Tibial nerve (tissue), 4 donors: Measurements from ENCODE around the gene PAPOLG. TPM values are rescaled to one million over a fixed set of nuclear protein-coding genes. Genes with fewer than 3 reads are reported as not detected.

Experiments used
- DNase-seq, 2 donors: peaks; one replicate each; pipeline ENCODE4 v3.0.0-alpha.2; 2019; ENCODE audit warnings: low spot score in 2 of 2
- H3K27ac ChIP-seq, 4 donors: fragments of 200-600 bp; sonication (generic) in 3 of 4; one replicate each; pipeline ENCODE4 v1.5.1; 2017 to 2019; ENCODE audit warnings: mild to moderate bottlenecking in 1 of 4
- H3K27me3 ChIP-seq, 2 donors: fragments of 200-600 bp; sonication (generic) in 1 of 2; one replicate each; pipeline versions ENCODE4 v1.5.1 to v1.6.0; 2017 to 2019
- H3K36me3 ChIP-seq, 3 donors: fragments of 200-600 bp; sonication (generic); one replicate each; pipeline ENCODE4 v1.5.1; 2018 to 2019
- H3K4me1 ChIP-seq, 4 donors: fragments of 200-600 bp; sonication (generic) in 3 of 4; one replicate each; pipeline ENCODE4 v1.5.1; 2017 to 2019
- H3K4me3 ChIP-seq, 4 donors: fragments of 200-600 bp; sonication (generic) in 3 of 4; one replicate each; pipeline ENCODE4 v1.5.1; 2017 to 2019; ENCODE audit warnings: mild to moderate bottlenecking in 1 of 4, moderate library complexity in 1 of 4
- H3K9me3 ChIP-seq, 4 donors: fragments of 200-600 bp; sonication (generic) in 3 of 4; one replicate each; pipeline ENCODE4 v1.5.1; 2017 to 2019
- EP300 ChIP-seq, 2 donors: sonication (generic); formaldehyde crosslinking; IDR thresholded peaks; one replicate each; pipeline ENCODE4 v1.6.1; 2017; ENCODE audit warnings: antibody characterized with exemption in 2 of 2, mild to moderate bottlenecking in 1 of 2
- POLR2A ChIP-seq, 2 donors: fragments of 450-650 bp; IDR thresholded peaks; one replicate each; pipeline ENCODE4 v1.6.1; 2017; ENCODE audit warnings: antibody characterized with exemption in 2 of 2, mild to moderate bottlenecking in 2 of 2, moderate library complexity in 2 of 2
- WGBS, 2 donors: methylation state at CpG; one replicate each; pipeline ENCODE4 v1.1.5; 2018; 5-methylcytosine and 5-hydroxymethylcytosine counted together
- small RNA-seq: library from RNA; depleted of rRNA; stranded (forward); fragments of <200 nt; gene quantifications from one replicate; pipeline ENCODE3, GENCODE V24; 2016
- total RNA-seq, 4 donors: library from RNA; depleted of rRNA; stranded (reverse); fragments of >200 nt; gene quantifications; one replicate each; pipeline ENCODE4 v1.1.0, GENCODE V29; 2016
- TF ChIP-seq, protein P1 (sequence below), 5 experiments: fragments of 200-600 bp in 3 of 5; fragments of 450-650 bp in 2 of 5; sonication (generic) in 3 of 5; IDR thresholded peaks; one replicate each; pipeline ENCODE4 v1.5.1; 2016 to 2019; ENCODE audit warnings: antibody characterized with exemption in 5 of 5, mild to moderate bottlenecking in 3 of 5, moderate library complexity in 2 of 5

The PAPOLG gene
- total RNA-seq, 4 donors from 2014 or later, result 12.9 to 18.4 (median 14.8) TPM

DNA sequence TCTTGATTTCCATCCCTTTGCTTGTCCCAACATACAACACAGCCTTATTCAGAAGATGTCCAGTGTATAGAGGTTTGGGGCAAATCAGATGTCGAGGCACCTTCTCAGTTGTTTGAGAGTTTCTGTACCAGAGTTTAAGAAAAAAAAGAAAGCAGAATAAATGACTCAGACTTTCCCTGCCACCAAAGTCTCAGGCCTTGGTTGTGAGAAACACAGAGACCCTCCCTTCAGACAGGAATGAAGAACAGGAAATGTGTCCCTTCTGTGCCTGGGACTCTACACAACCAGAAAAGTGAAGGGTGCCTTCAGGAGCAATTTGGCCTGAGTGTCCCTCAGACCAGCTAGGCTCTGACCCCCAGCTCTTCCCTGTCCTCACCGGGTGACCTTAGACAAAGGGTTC, 88.0 kb downstream of the PAPOLG start:
- H3K9me3 ChIP-seq, result no peaks in the 10 kb centered on the region
- no peaks in the 10 kb centered on the region for H3K27me3 ChIP-seq
- WGBS, 2 donors, result 86 to 94% methylated on average over 2 of the region's 2 CpGs
- no peaks in the 10 kb centered on the region for H3K36me3 ChIP-seq
- H3K27ac ChIP-seq, result no peak overlapping the region
- TF ChIP-seq EP300 (IDR thresholded peaks at IDR 0.05) (no peak), POLR2A (IDR thresholded peaks at IDR 0.05) (no peak)
- TF ChIP-seq, protein P1, sequence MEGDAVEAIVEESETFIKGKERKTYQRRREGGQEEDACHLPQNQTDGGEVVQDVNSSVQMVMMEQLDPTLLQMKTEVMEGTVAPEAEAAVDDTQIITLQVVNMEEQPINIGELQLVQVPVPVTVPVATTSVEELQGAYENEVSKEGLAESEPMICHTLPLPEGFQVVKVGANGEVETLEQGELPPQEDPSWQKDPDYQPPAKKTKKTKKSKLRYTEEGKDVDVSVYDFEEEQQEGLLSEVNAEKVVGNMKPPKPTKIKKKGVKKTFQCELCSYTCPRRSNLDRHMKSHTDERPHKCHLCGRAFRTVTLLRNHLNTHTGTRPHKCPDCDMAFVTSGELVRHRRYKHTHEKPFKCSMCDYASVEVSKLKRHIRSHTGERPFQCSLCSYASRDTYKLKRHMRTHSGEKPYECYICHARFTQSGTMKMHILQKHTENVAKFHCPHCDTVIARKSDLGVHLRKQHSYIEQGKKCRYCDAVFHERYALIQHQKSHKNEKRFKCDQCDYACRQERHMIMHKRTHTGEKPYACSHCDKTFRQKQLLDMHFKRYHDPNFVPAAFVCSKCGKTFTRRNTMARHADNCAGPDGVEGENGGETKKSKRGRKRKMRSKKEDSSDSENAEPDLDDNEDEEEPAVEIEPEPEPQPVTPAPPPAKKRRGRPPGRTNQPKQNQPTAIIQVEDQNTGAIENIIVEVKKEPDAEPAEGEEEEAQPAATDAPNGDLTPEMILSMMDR (IDR thresholded peaks at IDR 0.05), result no peak
- DNase-seq, result no peak
- H3K4me3 ChIP-seq, result no peak overlapping the region
- H3K4me1 ChIP-seq, result no peaks in the 10 kb centered on the region

DNA sequence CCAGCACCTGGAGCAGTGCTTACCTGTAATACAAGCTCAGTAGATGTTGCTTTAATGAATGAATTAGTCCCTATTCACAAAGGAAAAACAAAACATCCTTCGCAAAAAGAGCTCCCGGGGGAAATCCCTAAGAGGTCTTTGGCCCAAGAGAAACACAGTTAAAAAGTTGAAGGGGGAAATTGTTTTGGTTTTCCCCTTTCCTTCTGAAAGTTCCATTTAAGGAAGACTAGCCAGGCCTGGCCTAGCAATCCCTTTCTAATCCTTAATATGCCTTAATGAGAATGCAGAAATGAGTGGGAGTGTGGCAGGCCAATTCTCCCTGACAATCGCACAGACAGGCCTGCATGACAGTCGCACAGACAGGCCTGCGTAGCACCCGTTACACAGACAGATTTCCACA, 91.8 kb downstream of the PAPOLG start:
- Histone ChIP-seq H3K4me1 (no peaks in the 10 kb centered on the region), H3K27ac (no peak overlapping the region), H3K36me3 (no peaks in the 10 kb centered on the region), H3K4me3 (no peak overlapping the region), H3K27me3 (no peaks in the 10 kb centered on the region), H3K9me3 (no peaks in the 10 kb centered on the region)
- no peak for DNase-seq
- WGBS, 2 donors, result 39 to 57% methylated on average over 6 of the region's 6 CpGs
- TF ChIP-seq POLR2A (IDR thresholded peaks at IDR 0.05) (no peak), EP300 (IDR thresholded peaks at IDR 0.05) (no peak)
- TF ChIP-seq, protein P1 (IDR thresholded peaks at IDR 0.05), result no peak

Small RNA genes within 50 kb of the gene (small RNA-seq; reads per million reads assigned to genes)
- not detected for gene RN7SL632P
- not detected for gene RNU6-612P

Other genes with a start within 250 kb of the PAPOLG start
- under 1 TPM in 1 of 4 donors, not detected in 3; 0.22 TPM for gene BCL11A, start 202.6 kb upstream of the PAPOLG start, total RNA-seq
- gene REL, start 125.3 kb downstream of the PAPOLG start, total RNA-seq, result 10 to 100 TPM; 10.5 to 17.3 (median 12.7) TPM